HG02840 (cell line): ENCODE results near the gene CCDC148.
"Not testable (repeated sequence)": the region's sequence is repeated elsewhere in the genome, so short reads cannot be mapped to it uniquely, and the experiment has no call there.

ENCODE experiments used
- ATAC-seq: cut with Tn5 transposase; IDR thresholded peaks from one replicate; pipeline ENCODE4 v1.9.1; 2021; ENCODE audit warnings: mild to moderate bottlenecking, moderate library complexity, moderate number of reproducible peaks; ENCODE audit not compliant: unreplicated experiment, low FRiP score

CCDC148 gene

GRCh38 chr2:158484892-158485556, 28.5 kb upstream of the CCDC148 start:
- no peak for ATAC-seq

DNA sequence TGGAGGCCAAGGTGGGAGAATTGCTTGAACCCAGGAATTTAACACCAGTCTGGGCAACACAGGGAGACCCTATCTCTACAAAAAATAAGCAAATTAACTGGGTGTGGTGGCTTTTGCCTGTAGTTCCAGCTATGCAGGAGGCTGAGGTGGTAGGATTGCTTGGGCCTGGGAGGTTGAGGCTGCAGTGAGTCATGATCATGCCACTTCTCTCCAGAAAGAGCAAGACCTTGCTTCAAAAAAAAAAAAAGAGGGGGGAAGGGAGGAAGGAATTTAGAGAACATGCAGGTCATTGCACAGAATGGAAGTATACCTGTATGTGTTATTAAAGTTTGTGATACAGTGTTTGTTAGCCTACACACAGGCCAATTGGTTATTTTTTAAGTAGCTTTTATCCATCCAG, 26.0 kb upstream of the CCDC148 start:
- ATAC-seq = no peak

- ATAC-seq = no peak
Measured at GRCh38 chr2:158481116-158481515, 24.6 kb upstream of the CCDC148 start.

- ATAC-seq = no peak
Measured at GRCh38 chr2:158478816-158479215, 22.3 kb upstream of the CCDC148 start.

DNA sequence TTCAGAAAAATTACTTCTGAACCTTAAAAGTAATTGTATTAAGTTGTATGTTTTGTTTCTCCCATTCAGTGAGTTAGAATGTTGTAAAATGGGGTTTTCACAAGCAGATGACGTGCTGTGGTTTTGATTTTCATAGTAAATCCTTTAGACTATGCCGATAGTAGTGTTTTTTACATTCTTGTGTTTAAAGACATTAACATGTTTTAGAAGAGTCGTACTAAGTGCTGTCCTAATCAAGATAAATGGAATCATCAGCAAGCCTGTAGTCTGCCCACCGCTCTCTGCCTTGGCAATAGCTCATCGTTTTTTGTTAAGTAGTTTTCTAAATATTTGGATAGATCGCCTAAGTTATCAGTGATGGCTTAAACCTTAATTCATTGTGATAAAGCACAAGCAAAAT, 21.7 kb upstream of the CCDC148 start:
- ATAC-seq = no peak

- no peak for ATAC-seq
Measured at GRCh38 chr2:158477202-158477601, 20.6 kb upstream of the CCDC148 start.

GRCh38 chr2:158474526-158475011, 18.0 kb upstream of the CCDC148 start:
- not testable (repeated sequence) for ATAC-seq

DNA sequence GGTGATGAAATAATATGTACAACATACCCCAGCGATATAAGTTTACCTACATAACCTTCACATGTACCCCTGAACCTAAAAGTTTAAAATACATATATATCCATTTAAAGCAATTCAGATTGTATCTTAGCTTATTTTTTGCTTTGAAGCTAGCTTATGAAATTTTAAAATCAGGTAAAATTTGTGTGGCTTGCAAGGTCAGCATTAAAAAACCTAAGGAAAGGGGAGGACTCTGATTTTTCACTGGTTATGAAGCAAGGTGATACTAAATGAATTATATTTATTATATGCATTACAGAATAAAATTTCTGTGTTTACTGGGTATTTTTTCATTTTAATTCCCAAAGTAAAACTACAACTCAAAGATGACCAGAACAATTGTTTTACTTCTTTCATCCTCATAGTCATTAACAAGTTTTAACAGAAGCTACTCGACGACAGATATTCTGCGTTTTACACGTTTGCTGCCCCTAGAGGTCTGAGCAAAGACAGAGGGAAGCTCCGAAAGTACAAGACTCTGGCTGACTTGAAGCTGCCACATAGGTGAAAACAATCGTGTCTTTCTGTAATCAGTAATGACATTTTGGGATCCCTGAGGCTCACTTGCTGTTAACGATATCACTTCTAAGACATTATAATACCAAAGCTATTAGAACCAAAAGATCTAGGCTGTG, 17.3 kb upstream of the CCDC148 start:
- ATAC-seq = no peak

DNA sequence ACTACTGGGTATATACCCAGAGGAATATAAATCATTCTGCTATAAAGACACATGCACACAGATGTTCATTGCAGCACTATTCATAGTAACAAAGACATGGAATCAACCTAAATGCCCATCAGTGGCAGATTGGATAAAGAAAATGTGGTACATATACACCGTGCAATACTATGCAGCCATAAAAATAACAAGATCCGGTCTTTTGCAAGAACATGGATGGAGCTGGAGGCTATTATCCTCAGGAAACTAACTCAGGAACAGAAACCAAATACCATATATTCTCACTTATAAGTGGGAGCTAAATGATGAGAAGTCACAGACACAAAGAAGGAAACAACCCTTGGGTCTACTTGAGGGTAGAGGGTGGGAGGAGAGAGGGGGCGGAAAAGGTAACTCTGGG, 16.7 kb upstream of the CCDC148 start:
- ATAC-seq = not testable (repeated sequence)

DNA sequence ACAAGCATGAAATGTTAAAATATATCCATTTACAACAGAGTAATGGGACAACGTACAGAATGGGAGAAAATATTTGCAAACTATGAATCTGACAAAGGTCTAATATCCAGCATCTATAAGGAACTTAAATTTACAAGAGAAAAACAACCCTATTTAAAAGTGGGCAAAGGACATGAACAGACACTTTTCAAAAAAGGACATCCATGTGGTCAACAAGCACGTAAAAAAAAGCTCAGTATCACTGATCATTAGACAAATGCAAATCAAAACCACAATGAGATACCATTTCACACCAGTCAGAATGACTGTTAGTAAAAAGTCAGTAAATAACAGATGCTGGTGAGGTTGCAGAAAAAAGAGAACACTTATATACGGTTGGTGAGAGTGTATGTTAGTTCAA, 16.3 kb upstream of the CCDC148 start:
- ATAC-seq = not testable (repeated sequence)

GRCh38 chr2:158467248-158467647, 10.7 kb upstream of the CCDC148 start:
- no peak for ATAC-seq

DNA sequence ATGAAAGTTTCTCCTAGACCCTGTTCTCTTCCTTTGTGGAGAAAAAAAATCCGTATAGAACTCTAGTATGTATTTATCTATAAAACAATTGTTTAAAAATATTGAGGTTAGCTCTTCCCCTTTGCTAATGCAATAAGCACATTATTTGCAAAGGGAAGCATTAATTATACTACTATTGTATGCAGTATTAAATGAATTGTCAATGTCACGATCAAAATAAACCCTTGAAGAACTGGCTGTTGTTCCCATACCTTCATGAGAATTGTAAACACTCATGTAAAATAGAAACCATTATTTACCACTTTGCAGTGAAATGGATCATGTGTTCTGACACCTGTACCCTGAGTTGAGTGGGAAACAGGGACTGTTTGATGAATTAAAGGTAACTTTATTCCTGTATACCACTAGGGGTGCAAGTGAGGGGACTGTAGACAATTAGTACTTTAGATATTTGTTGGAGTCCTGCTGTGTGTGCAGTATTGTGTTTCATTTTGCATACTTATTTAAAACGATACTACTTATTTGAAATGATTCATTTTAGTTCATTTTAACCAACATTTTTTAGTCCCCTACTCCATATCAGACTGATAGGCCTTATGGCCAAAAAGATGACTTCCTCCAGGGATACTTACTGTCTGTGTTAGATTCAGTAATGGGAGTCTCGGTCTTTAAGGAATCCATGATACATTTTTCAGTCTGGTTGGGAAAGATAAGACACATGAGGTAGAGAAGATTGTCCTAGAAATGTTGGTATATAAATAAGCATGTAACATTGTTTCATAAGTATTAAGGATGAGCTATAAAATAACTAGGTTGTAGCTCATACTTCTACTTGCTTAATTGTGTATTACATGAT, 8.1 kb upstream of the CCDC148 start:
- ATAC-seq = no peak

GRCh38 chr2:158463496-158464095, 7.0 kb upstream of the CCDC148 start:
- ATAC-seq = no peak

DNA sequence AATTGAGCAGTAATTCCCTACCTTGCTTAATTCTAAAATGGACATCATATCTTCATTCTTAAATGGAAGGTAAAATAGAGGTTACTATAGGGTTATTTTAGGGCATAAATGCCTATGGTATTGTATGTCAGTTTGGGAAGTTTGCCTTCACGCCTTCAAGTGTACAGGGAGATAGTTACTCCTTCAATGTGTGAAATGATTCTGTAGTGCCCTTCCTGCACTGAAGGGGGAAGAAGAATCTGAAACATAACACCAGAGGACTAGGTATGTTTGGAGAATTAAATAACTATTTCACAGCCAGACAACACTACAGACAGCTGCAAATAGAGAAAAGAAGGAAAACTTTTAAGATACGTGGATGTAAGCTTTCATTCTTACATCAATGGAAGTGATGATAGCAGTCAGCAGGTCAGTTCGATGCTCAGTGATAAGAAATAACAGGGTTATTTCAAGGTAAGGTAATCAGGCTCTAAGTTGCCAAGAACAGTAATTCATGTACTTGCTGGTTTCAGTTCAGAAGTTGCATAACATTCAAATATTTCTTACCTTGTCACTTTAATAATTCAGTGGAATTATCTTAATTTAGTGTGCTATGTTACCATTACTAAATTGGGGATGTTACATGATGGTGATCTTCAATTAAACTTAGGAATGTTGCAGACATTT, 4.2 kb upstream of the CCDC148 start:
- ATAC-seq = no peak

DNA sequence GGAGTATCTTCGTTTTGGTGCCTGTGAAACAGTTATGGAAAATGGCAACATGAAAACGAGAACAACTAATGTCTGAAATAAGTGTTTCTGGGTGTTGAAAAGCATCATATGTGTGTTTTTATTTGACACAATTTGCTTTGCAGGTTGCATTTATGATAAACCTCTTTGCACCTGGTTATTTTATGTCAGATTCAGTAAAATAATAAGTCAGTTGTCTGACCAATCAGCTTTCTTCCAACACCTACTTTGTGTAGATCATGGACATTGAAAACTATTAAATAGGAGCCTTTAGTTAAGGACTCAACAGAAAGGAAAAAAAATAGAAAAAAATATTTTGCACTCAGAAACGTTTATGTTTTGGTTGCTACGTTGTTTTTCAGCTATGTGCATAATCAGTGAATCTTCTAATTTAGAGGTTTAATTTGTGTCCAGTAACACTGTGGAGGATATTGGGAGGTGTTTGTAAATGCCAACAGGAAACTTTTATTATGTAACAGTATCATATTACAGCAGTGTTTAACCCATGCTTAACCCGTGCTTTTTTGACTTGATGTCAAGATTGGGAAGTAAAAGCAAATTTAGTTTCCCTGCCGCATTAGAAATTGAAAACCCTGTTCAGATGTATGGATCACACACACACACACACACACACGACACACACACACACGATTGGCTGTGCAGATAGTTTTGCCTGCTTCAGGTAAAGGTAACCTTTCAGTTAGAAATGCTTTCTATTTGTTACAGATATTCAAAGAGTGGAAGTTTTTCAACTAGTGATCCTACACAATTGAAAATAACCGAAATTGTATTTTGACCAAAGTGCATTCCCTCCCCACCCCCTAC, 2.8 kb upstream of the CCDC148 start:
- no peak for ATAC-seq

DNA sequence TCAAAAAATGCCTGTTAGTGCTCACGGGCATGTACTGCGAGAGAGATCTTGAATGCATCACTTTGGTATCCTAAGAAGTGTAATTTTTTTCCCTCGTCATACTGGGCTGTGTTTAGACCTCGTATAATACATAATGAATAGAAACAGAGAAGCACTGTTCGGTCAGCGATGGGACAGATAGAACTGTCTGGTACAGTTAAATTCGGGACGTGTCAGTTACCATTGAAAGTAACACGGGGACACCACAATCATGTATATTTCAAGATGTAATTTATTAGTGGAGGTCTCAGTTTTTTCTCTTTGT, 2.0 kb upstream of the CCDC148 start:
- ATAC-seq = no peak

- peak; percentile 41 for ATAC-seq
Measured at GRCh38 chr2:158457826-158458616, 1.5 kb upstream of the CCDC148 start.

GRCh38 chr2:158457092-158457825, 706 bp upstream of the CCDC148 start:
- ATAC-seq = peak; percentile 30
